ENCODE data around the gene LEF1. TPM values are rescaled to one million over a fixed set of nuclear protein-coding genes. Genes with fewer than 3 reads are reported as not detected.
A peak's percentile ranks its signal among the peaks of the same experiment; 100 is the strongest.

Gene LEF1
- 10 to 100 TPM; 22.4 to 26.8 TPM for total RNA-seq

GRCh38 chr4:108168671-108169523, at the start of gene LEF1:
TSS of gene LEF1 (minus strand) at chr4:108168932. CDS start at chr4:108167767, 1,165 bp downstream.
- Histone ChIP-seq H3K36me3 (no peaks in the 10 kb centered on the region), H3K4me1 (replicated peaks) (no peaks in the 10 kb centered on the region), H3K4me3 (peak within 1 kb of the TSS; percentile 32 to 34), H3K27ac (peak within 1 kb of the TSS; percentile 17 to 52), H3K9me3 (no peaks in the 10 kb centered on the region), H3K27me3 (replicated peaks; ENCODE audit: insufficient read depth) (peaks cover 40% of the 10 kb centered on the region)
- TF ChIP-seq, protein P1, sequence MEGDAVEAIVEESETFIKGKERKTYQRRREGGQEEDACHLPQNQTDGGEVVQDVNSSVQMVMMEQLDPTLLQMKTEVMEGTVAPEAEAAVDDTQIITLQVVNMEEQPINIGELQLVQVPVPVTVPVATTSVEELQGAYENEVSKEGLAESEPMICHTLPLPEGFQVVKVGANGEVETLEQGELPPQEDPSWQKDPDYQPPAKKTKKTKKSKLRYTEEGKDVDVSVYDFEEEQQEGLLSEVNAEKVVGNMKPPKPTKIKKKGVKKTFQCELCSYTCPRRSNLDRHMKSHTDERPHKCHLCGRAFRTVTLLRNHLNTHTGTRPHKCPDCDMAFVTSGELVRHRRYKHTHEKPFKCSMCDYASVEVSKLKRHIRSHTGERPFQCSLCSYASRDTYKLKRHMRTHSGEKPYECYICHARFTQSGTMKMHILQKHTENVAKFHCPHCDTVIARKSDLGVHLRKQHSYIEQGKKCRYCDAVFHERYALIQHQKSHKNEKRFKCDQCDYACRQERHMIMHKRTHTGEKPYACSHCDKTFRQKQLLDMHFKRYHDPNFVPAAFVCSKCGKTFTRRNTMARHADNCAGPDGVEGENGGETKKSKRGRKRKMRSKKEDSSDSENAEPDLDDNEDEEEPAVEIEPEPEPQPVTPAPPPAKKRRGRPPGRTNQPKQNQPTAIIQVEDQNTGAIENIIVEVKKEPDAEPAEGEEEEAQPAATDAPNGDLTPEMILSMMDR (IDR thresholded peaks at IDR 0.05) = no peak
- TF ChIP-seq POLR2A (IDR thresholded peaks at IDR 0.05) = peak; percentile 35
- WGBS = 3% methylated on average over 56 of the region's 61 CpGs
- DNase-seq (ENCODE audit: low spot score) = peak; percentile 49
- intact Hi-C loops (cut with DNase I) = no loop called here

DNA sequence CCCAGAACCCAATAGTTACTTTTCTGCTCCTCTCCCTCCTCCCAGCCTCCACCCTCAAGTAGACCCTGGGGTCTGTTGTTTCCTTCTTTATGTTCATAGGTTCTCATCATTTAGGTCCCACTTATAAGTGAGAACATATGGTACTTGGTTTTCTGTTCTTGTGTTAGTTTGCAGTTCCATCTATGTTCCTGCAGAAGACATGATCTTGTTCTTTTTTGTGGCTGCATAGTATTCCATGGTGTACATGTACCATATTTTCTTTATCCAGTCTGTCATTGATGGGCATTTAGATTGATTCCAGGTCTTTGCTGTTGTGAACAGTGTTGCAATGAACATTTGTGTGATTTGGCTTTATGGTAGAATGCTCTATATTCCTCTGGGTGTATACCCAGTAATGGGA, 47.8 kb upstream of the LEF1 start:
- no peak for TF ChIP-seq POLR2AphosphoS5 (IDR thresholded peaks at IDR 0.05)
- intact Hi-C loops (cut with DNase I) = no loop called here
- H3K36me3 ChIP-seq = no peaks in the 10 kb centered on the region
- H3K9me3 ChIP-seq = no peaks in the 10 kb centered on the region
- H3K4me1 ChIP-seq (replicated peaks) = no peaks in the 10 kb centered on the region
- no peak overlapping the region for H3K4me3 ChIP-seq
- no peak overlapping the region for H3K27ac ChIP-seq
- DNase-seq (ENCODE audit: low spot score) = no peak
- H3K27me3 ChIP-seq (replicated peaks; ENCODE audit: insufficient read depth) = no peaks in the 10 kb centered on the region

DNA sequence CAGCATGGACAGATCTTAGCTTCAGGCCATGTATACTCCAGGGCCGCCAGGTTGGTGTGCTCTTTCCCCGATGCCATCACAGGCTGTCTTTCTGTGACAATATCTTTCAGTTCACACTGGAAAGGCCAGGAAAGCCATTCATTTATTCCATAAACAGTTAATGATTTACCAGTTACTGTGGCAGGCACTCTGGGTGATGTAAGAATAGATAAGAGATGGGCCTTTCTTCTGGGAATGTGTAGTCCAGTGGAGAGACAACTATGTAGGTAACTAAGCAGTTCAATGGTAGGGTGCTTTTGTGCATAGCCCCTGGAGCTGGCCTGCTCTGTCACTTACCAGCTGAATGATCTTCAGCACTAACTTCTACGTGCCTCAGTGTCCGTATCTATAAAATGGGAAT, 46.3 kb upstream of the LEF1 start:
- no peaks in the 10 kb centered on the region for H3K36me3 ChIP-seq
- H3K4me1 ChIP-seq (replicated peaks) = no peaks in the 10 kb centered on the region
- no peak overlapping the region for H3K27ac ChIP-seq
- intact Hi-C loops (cut with DNase I) = no loop called here
- TF ChIP-seq POLR2A (IDR thresholded peaks at IDR 0.05) = no peak
- TF ChIP-seq POLR2AphosphoS5 (IDR thresholded peaks at IDR 0.05) = no peak
- TF ChIP-seq, protein P1 (IDR thresholded peaks at IDR 0.05) = no peak
- H3K9me3 ChIP-seq = no peaks in the 10 kb centered on the region
- no peaks in the 10 kb centered on the region for H3K27me3 ChIP-seq (replicated peaks; ENCODE audit: insufficient read depth)
- H3K4me3 ChIP-seq = no peak overlapping the region
- 88% methylated on average over 4 of the region's 4 CpGs for WGBS
- DNase-seq (ENCODE audit: low spot score) = no peak

DNA sequence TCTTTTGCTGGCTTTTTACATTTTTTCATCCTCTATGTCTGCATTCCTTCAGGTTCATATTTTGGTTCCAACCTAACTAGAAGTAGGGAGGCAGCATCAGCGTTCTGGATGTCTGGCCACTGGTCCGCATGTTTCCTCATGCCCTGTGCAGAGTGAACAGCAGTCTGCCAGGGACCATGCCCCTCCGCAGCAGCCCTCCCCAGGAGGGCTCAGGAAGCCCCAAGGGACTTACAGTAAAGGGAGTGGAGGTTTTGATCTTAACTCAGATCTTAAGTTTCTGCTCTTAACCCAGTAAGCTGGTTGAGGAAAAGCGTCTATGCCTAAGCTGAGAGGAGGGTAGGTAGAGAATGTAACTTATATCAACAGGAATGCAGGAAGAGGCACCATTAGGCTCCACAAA, 45.0 kb upstream of the LEF1 start:
- intact Hi-C loops (cut with DNase I) = no loop called here
- WGBS = 87% methylated on average over 4 of the region's 4 CpGs
- Histone ChIP-seq H3K36me3 (no peaks in the 10 kb centered on the region), H3K27ac (no peak overlapping the region), H3K4me1 (replicated peaks) (no peaks in the 10 kb centered on the region), H3K4me3 (no peak overlapping the region), H3K27me3 (replicated peaks; ENCODE audit: insufficient read depth) (no peaks in the 10 kb centered on the region), H3K9me3 (no peaks in the 10 kb centered on the region)
- DNase-seq (ENCODE audit: low spot score) = no peak
- no peak for TF ChIP-seq POLR2A (IDR thresholded peaks at IDR 0.05)
- no peak for TF ChIP-seq POLR2AphosphoS5 (IDR thresholded peaks at IDR 0.05)
- TF ChIP-seq, protein P1 (IDR thresholded peaks at IDR 0.05) = no peak

DNA sequence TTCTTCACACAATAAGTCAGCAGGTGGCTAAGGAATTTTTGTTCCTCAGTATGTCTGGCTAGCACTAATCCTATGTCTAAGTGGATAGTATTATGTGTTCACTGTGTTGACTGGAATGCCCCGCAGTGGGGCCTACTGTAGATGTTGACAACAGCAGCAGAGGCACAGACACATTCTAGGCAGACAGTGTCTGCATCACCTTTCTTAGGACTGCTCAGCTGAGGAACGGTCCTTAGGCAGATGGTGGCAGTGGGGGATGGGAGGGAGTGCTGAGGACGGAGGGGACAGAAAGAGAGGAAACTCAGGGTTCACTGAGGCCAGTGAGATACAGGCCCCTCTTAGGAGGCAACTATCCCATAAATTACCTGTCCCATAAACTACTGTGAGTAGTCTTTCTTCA, 44.6 kb upstream of the LEF1 start:
- TF ChIP-seq, protein P1 (IDR thresholded peaks at IDR 0.05) = no peak
- TF ChIP-seq POLR2A (IDR thresholded peaks at IDR 0.05) (no peak), POLR2AphosphoS5 (IDR thresholded peaks at IDR 0.05) (no peak)
- no peak overlapping the region for H3K27ac ChIP-seq
- no peaks in the 10 kb centered on the region for H3K36me3 ChIP-seq
- intact Hi-C loops (cut with DNase I) = no loop called here
- no peaks in the 10 kb centered on the region for H3K27me3 ChIP-seq (replicated peaks; ENCODE audit: insufficient read depth)
- H3K4me1 ChIP-seq (replicated peaks) = no peaks in the 10 kb centered on the region
- 77% methylated on average over 3 of the region's 3 CpGs for WGBS
- no peaks in the 10 kb centered on the region for H3K9me3 ChIP-seq
- DNase-seq (ENCODE audit: low spot score) = no peak
- no peak overlapping the region for H3K4me3 ChIP-seq

All from prostate gland (tissue), 2 donors.